ENCODE data around the gene FILIP1. TPM values are rescaled to one million over a fixed set of nuclear protein-coding genes. Genes with fewer than 3 reads are reported as not detected.

The FILIP1 gene
- total and polyA plus RNA-seq, 2 donors from 2014 or later, result 0.80 to 4.6 TPM

- FAIRE-seq, result no peak
- no peak for TF ChIP-seq CTCF (IDR thresholded peaks at IDR 0.05; ENCODE audit: borderline replicate concordance, extremely low read depth, insufficient read depth)
- intact Hi-C loops (cut with DNase I), result no loop called here
- H3K4me3 ChIP-seq (ENCODE audit: low read length in 3 of 3), result no peak overlapping the region
- no peaks in the 10 kb centered on the region for H3K9me3 ChIP-seq (ENCODE audit: control insufficient read depth in 2 of 3, insufficient read depth in 1 of 3, low read length in 3 of 3)
- H3K4me1 ChIP-seq (ENCODE audit: control insufficient read depth in 2 of 3, insufficient read depth in 2 of 3, low read depth in 1 of 3, low read length in 3 of 3), result peaks cover 0 to 2% (median 0%) of the 10 kb centered on the region in 3 donors
- H3K27me3 ChIP-seq (ENCODE audit: control insufficient read depth, insufficient read depth, low read length), result no peaks in the 10 kb centered on the region
- no peak overlapping the region for H3K27ac ChIP-seq (ENCODE audit: low read depth in 2 of 2, low read length in 2 of 2)
- H3K36me3 ChIP-seq (ENCODE audit: control insufficient read depth in 2 of 3, insufficient read depth in 3 of 3, low read length in 3 of 3), result no peaks in the 10 kb centered on the region
- H3K9ac ChIP-seq (ENCODE audit: low read length in 3 of 3), result no peak overlapping the region
- DNase-seq, result no peak
These were observed 34.8 kb upstream of the FILIP1 start for GRCh38 chr6:75528423-75528822.

DNA sequence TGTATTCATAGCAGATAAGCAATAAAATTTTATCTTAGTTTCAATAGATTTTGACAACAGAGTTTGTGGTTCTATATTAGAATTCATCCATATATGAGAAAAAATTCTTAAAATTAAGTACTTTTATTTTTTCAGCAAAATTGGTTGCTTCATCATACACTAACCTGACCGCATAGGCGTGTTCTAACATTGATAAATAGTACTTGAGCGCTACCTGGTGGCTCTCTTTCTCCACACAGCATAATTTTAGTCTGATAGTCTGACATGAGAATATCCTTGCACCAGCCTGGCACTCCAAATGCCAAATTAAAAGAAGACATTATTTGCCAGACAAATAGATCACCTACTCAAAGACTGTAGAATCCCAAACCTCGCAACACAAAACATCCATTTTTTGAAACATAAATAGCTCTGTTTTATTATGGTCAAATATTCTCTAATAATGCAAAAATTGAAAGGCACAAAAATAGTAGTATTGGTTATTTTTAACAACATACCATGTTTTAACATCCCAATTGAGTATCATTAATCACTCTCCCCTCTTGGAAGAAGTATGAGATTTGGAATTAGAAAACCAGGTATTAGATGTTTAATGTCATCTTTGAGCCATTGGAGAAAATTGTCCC, 33.0 kb upstream of the FILIP1 start:
- intact Hi-C loops (cut with DNase I), result no loop called here
- Histone ChIP-seq H3K27me3 (ENCODE audit: control insufficient read depth, insufficient read depth, low read length) (no peaks in the 10 kb centered on the region), H3K36me3 (ENCODE audit: control insufficient read depth in 2 of 3, insufficient read depth in 3 of 3, low read length in 3 of 3) (no peaks in the 10 kb centered on the region), H3K9me3 (ENCODE audit: control insufficient read depth in 2 of 3, insufficient read depth in 1 of 3, low read length in 3 of 3) (no peaks in the 10 kb centered on the region), H3K4me1 (ENCODE audit: control insufficient read depth in 2 of 3, insufficient read depth in 2 of 3, low read depth in 1 of 3, low read length in 3 of 3) (peaks cover 0 to 2% (median 0%) of the 10 kb centered on the region in 3 donors), H3K4me3 (ENCODE audit: low read length in 3 of 3) (no peak overlapping the region), H3K9ac (ENCODE audit: low read length in 3 of 3) (no peak overlapping the region), H3K27ac (ENCODE audit: low read depth in 2 of 2, low read length in 2 of 2) (no peak overlapping the region)
- FAIRE-seq (peak; percentile 83), DNase-seq (peak in 4 of 5 donors; percentile 48 to 82 (median 65))
- peak; percentile 82 for TF ChIP-seq CTCF (IDR thresholded peaks at IDR 0.05; ENCODE audit: borderline replicate concordance, extremely low read depth, insufficient read depth)

- Histone ChIP-seq H3K9ac (ENCODE audit: low read length in 3 of 3) (no peak overlapping the region), H3K27me3 (ENCODE audit: control insufficient read depth, insufficient read depth, low read length) (no peaks in the 10 kb centered on the region), H3K4me3 (ENCODE audit: low read length in 3 of 3) (no peak overlapping the region), H3K36me3 (ENCODE audit: control insufficient read depth in 2 of 3, insufficient read depth in 3 of 3, low read length in 3 of 3) (no peaks in the 10 kb centered on the region), H3K27ac (ENCODE audit: low read depth in 2 of 2, low read length in 2 of 2) (no peak overlapping the region), H3K9me3 (ENCODE audit: control insufficient read depth in 2 of 3, insufficient read depth in 1 of 3, low read length in 3 of 3) (no peaks in the 10 kb centered on the region), H3K4me1 (ENCODE audit: control insufficient read depth in 2 of 3, insufficient read depth in 2 of 3, low read depth in 1 of 3, low read length in 3 of 3) (peaks cover 0 to 2% (median 0%) of the 10 kb centered on the region in 3 donors)
- DNase-seq, result no peak
- TF ChIP-seq CTCF (IDR thresholded peaks at IDR 0.05; ENCODE audit: borderline replicate concordance, extremely low read depth, insufficient read depth), result no peak
- FAIRE-seq, result no peak
- intact Hi-C loops (cut with DNase I), result no loop called here
These were observed 32.1 kb upstream of the FILIP1 start for GRCh38 chr6:75525682-75526081.

Measured in kidney (tissue), 14 donors.